GM21723 (cell line): ENCODE results near the gene CAST.

Source experiments
- ATAC-seq: cut with Tn5 transposase; IDR thresholded peaks from one replicate; pipeline ENCODE4 v1.9.1; 2021; ENCODE audit warnings: mild to moderate bottlenecking, moderate library complexity; ENCODE audit not compliant: unreplicated experiment

Gene CAST

GRCh38 chr5:96809921-96810320 is 147.7 kb downstream of the CAST start:
- ATAC-seq, result no peak

DNA sequence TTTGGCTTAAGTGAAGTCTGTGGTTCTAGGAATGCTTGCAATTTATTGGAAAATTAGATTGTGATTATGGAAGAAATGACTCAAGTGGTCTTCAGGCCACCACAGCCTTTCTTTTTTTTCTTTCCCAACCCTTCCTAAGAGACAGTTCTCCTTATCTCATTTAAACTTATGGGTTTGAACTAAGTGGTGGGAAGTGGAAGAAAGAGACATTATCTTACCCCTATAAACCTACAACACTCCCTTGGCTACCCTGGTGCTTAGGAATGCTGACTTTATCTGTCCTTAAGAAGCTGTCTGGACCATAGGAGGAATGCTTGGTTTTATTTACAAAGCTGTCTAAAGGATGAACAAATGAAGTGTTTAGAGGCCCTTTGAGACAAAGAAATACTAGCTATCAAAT is 150.7 kb downstream of the CAST start:
- ATAC-seq, result no peak

- no peak for ATAC-seq
Observed at GRCh38 chr5:96814041-96814440, 151.9 kb downstream of the CAST start.

DNA sequence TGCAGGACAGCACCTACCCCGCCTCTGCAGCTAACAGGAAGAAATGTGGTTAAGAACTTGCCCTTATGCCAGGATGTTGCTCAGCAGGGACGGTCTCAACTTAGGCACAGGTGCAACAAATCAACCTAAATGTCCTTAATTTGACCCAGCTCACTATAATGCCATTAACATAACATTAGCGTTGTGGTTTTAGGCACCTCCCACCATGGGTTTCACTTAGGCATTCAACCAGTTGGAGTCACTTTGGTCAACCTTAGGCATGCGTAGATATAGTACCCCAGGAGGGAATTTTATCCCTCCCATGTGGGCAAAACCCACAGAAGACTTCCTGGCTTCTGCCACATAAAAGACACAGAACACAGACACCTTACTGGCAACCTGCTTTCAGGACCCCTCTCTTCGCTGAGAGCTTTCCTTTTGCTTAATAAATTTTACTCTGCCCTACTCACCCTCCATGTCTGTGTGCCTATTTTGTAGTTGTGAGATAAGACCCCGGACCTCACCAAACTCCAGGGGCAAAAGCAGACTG is 154.3 kb downstream of the CAST start:
- ATAC-seq, result peak; percentile 84

DNA sequence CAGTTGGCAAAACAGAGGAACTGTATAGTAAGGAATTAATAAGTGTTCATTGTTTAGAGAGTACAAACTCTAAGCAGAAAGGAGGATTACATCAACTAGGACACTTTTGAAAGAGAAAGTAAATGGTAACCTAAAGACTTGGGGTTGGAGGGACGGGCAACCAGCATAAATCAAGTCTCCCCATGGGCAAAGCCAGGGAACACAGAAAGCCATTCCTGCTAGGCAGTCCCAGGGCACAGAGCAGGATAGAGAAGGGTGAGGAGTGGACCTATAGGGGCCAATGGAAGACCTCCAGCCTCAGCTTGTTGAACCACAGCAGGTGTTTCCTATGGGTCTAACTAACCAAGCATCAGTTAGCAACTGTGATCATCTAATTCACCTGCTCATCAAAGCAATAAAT is 154.8 kb downstream of the CAST start:
- ATAC-seq, result peak; percentile 49

- ATAC-seq, result no peak
Observed at GRCh38 chr5:96817506-96817905, 155.3 kb downstream of the CAST start.

GRCh38 chr5:96818125-96818788 is 156.1 kb downstream of the CAST start:
- ATAC-seq, result no peak

GRCh38 chr5:96819806-96820205 is 157.6 kb downstream of the CAST start:
- no peak for ATAC-seq

GRCh38 chr5:96821260-96821916 is 159.2 kb downstream of the CAST start:
- no peak for ATAC-seq

DNA sequence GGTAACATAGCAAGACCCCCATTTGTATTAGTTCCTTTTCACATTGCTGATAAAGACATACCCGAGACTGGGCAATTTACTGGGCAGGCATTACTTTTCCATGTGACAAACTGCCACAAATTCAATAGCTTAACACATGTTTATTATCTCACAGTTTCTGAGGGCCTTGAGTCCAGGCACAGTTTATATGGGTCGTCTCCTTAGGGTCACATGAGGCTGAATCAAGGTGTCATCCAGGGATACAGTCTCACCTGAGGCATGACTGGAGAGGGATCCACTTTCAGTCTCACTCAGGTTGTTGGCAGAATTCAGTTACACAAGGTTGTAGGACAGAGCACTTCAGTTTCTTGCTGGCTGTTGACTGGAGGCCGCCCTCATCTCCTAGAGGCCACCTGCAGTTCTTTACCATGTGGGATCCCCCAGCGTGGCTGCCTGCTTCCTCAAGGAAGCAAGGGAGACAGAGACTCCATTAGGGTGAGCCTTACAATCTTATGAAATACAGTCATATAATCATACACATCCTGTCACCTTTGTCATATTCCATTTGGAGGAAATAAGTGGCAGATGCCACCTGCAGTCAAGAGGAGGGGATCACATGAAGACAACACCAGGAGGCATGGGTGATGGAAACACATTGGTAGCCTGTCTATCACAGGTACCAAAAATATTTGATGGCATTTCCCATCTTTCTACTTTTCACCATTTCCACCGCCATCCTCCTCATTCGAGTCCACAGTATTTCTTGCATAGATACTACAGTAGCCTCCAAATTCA is 160.7 kb downstream of the CAST start:
- no peak for ATAC-seq

- ATAC-seq, result peak; percentile 85
Observed at GRCh38 chr5:96823900-96824380, 161.8 kb downstream of the CAST start.
